Fibroblast of lung (primary cell): ENCODE measurements around the gene MT3.

Experiments
- EZH2 ChIP-seq: IDR thresholded peaks from 2 replicates; pipeline ENCODE4 v1.5.1; 2012; ENCODE audit warnings: low read length, control low read depth, mild to moderate bottlenecking; ENCODE audit errors: missing control alignments
- TF ChIP-seq, protein P1 (sequence below), 2 donors: IDR thresholded peaks in 1 of 2; conservative IDR thresholded peaks in 1 of 2; 1 replicate in 1 of 2; 2 replicates in 1 of 2; pipeline ENCODE4 v1.5.1; 2011 to 2012; ENCODE audit warnings: low read length in 2 of 2, control low read depth in 1 of 2, inconsistent platforms in 1 of 2, low read depth in 1 of 2, mild to moderate bottlenecking in 1 of 2

DNA sequence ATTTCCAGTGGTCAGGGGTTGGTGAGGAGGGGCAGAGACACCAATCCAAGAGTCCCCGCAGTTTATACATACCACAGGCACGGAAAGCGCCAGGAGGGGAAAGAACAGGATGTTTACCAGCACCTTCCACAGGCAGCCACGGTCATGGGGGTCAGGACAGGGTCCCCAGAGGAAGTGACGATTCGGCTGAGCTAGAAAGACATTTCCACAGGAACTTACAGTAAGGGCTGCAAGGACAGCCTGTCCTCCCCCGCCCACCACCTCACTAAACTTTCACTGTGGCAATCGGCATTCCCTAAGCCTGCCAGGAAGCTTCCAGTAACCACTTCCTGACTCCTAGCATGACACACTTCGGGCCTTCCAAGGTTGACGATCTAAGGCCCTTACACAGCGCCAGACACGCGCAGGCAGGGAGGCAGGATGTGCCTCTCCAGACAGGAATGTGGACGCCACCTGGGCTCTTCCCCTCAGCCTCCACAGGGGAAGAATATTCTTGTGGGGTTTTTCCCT lies 17.8 kb downstream of the MT3 start:
- TF ChIP-seq, protein P1, sequence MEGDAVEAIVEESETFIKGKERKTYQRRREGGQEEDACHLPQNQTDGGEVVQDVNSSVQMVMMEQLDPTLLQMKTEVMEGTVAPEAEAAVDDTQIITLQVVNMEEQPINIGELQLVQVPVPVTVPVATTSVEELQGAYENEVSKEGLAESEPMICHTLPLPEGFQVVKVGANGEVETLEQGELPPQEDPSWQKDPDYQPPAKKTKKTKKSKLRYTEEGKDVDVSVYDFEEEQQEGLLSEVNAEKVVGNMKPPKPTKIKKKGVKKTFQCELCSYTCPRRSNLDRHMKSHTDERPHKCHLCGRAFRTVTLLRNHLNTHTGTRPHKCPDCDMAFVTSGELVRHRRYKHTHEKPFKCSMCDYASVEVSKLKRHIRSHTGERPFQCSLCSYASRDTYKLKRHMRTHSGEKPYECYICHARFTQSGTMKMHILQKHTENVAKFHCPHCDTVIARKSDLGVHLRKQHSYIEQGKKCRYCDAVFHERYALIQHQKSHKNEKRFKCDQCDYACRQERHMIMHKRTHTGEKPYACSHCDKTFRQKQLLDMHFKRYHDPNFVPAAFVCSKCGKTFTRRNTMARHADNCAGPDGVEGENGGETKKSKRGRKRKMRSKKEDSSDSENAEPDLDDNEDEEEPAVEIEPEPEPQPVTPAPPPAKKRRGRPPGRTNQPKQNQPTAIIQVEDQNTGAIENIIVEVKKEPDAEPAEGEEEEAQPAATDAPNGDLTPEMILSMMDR (conservative IDR thresholded peaks at IDR 0.05 in 1 of 2, IDR thresholded peaks at IDR 0.05 in 1 of 2; ENCODE audit: low read depth in 1 of 2, low read length in 2 of 2) = no peak
- no peak for TF ChIP-seq EZH2
